HepG2 (cell line): ENCODE data around the gene ZBTB2. TPM values are rescaled to one million over a fixed set of nuclear protein-coding genes. Genes with fewer than 3 reads are reported as not detected.

ENCODE experiments used
- ETV5 ChIP-seq: IDR thresholded peaks from 2 replicates; pipeline ENCODE4 v1.6.1; 2018; ENCODE audit warnings: missing biosample characterization, missing genetic modification reagents, inconsistent platforms, borderline replicate concordance
- HOXA3 ChIP-seq: sonication (generic); formaldehyde crosslinking; IDR thresholded peaks from 2 replicates; pipeline ENCODE4 v1.5.0; 2020; ENCODE audit warnings: missing genetic modification reagents
- MEF2D ChIP-seq: sonication (generic); formaldehyde crosslinking; IDR thresholded peaks from 2 replicates; pipeline ENCODE4 v1.5.1; 2020; ENCODE audit warnings: mild to moderate bottlenecking, missing genetic modification reagents
- NFIB ChIP-seq: sonication (generic); formaldehyde crosslinking; IDR thresholded peaks from 2 replicates; pipeline ENCODE4 v1.9.0; 2021; ENCODE audit warnings: missing genetic modification reagents, mild to moderate bottlenecking, borderline replicate concordance
- PLRG1 ChIP-seq: fragments of 450-650 bp; conservative IDR thresholded peaks from 2 replicates; pipeline ENCODE4 v1.6.1; 2016
- RBM22 ChIP-seq: fragments of 200-400 bp; formaldehyde crosslinking; optimal IDR thresholded peaks from 2 replicates; pipeline ENCODE3; 2017; ENCODE audit warnings: mild to moderate bottlenecking, low read length, moderate library complexity
- SNAPC2 ChIP-seq: sonication (generic); formaldehyde crosslinking; IDR thresholded peaks from 2 replicates; pipeline ENCODE4 v1.8.1; 2022; ENCODE audit warnings: mild to moderate bottlenecking, missing genetic modification reagents
- ZNF326 ChIP-seq: sonication (generic); formaldehyde crosslinking; IDR thresholded peaks from 2 replicates; pipeline ENCODE4 v1.4.0; 2020; ENCODE audit warnings: missing genetic modification reagents, borderline replicate concordance
- ZNF484 ChIP-seq: sonication (generic); formaldehyde crosslinking; IDR thresholded peaks from 2 replicates; pipeline ENCODE4 v1.5.1; 2020; ENCODE audit warnings: mild to moderate bottlenecking, low read depth, missing genetic modification reagents, borderline replicate concordance
- ZNF788 ChIP-seq: sonication (generic); formaldehyde crosslinking; IDR thresholded peaks from 2 replicates; pipeline ENCODE4 v1.5.0; 2020; ENCODE audit warnings: mild to moderate bottlenecking, missing genetic modification reagents, borderline replicate concordance
- polyA plus RNA-seq, 8 experiments: library from polyadenylated mRNA; depleted of rRNA in 3 of 8; stranded (reverse) in 7 of 8; unstranded in 1 of 8; fragments of >200 nt; fragmentation: Illumina TruSeq in 4 of 8; extraction: Trizol in 4 of 8; gene quantifications; 2 replicates each; pipeline versions ENCODE4 v1.2.1 to v1.2.3, GENCODE V29; 2011 to 2016; ENCODE audit warnings: low read depth in 4 of 8, missing spikeins in 1 of 8, mixed read lengths in 1 of 8; ENCODE audit not compliant: insufficient read depth in 1 of 8
- total RNA-seq, 5 experiments: library from RNA; depleted of rRNA; stranded (reverse); fragments of >200 nt; fragmentation: Illumina TruSeq; extraction: Trizol; gene quantifications; 2 replicates each; pipeline ENCODE4 v1.2.3, GENCODE V29; 2016; ENCODE audit warnings: low read depth in 1 of 5
- TF ChIP-seq, protein P1 (sequence below): IDR thresholded peaks from 2 replicates; pipeline ENCODE4 v1.6.1; 2016; ENCODE audit warnings: mild to moderate bottlenecking
- TF ChIP-seq, protein P2 (sequence below): sonication (generic); formaldehyde crosslinking; IDR thresholded peaks from 2 replicates; pipeline ENCODE4 v1.4.0; 2020; ENCODE audit warnings: missing genetic modification reagents
- TF ChIP-seq, protein P3 (sequence below): sonication (generic); formaldehyde crosslinking; IDR thresholded peaks from 2 replicates; pipeline ENCODE4 v1.4.0; 2020; ENCODE audit warnings: missing genetic modification reagents
- TF ChIP-seq, protein P4 (sequence below): sonication (generic); formaldehyde crosslinking; IDR thresholded peaks from 2 replicates; pipeline ENCODE4 v1.8.1; 2023; ENCODE audit warnings: mild to moderate bottlenecking, missing genetic modification reagents, borderline replicate concordance
- TF ChIP-seq, protein P5 (sequence below): sonication (generic); formaldehyde crosslinking; IDR thresholded peaks from 2 replicates; pipeline ENCODE4 v1.5.0; 2020; ENCODE audit warnings: missing genetic modification reagents

The ZBTB2 gene
- total and polyA plus RNA-seq, 2 of the 13 experiments (the other 11 are each of a cell fraction or from before 2014, with no cell fraction given) = 15.4 to 22.8 TPM

DNA sequence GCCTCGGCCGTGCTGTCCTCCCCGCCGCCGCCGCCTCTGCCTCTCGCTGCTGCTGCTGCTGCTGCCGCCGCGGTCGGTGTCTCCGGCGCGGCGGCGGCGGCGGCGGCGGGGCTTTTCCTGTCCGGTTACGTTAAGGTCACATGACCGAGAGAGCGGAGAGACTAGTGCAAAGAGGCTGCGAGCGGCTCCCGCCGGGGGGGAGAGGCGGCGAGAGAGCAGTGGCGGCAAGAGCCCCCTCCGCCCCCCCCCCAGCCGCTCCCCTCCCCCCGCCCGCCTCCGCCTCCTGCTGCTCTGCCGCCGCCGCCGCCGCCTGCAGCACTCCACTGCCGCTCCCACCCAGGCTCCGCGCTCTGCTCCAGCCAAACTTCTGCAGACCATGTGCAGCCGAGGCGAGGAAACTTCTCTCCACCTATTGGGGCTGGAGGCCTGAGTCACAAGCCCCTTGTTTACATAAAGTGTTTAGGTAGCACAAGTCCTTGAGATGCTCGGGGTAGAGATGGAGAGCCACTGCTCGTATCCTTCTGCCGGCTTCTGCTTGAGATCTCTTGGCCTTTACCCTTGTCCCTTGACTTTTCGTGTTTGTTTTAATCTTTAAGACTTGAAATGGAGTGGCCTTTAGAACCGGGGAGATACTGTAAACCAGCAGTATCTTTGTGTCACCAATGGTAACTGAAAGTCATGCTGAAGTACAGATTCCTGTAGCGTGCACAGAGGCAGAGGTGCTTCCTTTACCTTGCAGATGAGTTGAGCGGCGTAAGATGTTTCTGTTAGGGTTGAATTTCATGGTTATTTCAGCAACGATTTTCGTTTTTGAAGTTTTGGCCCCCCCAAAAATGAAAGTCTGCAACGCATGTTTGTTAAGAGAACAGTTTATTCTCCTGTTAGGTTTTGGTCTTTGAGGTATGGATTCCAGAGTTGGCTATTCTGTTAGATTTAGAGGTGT, at the start of gene ZBTB2 (continued):
- TF ChIP-seq, protein P1, sequence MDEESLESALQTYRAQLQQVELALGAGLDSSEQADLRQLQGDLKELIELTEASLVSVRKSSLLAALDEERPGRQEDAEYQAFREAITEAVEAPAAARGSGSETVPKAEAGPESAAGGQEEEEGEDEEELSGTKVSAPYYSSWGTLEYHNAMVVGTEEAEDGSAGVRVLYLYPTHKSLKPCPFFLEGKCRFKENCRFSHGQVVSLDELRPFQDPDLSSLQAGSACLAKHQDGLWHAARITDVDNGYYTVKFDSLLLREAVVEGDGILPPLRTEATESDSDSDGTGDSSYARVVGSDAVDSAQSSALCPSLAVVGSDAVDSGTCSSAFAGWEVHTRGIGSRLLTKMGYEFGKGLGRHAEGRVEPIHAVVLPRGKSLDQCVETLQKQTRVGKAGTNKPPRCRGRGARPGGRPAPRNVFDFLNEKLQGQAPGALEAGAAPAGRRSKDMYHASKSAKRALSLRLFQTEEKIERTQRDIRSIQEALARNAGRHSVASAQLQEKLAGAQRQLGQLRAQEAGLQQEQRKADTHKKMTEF (CRISPR knock-in tag) = no peak
- TF ChIP-seq PLRG1 (no peak), ZNF788 (no peak), ZNF326 (CRISPR knock-in tag) (no peak), HOXA3 (0 out of 2 replicates have a peak, but pooled peaks have one; percentile 12), ETV5 (CRISPR knock-in tag) (peak; percentile 30; the same call in 1 of the 2 replicates), SNAPC2 (CRISPR knock-in tag) (peak; percentile 36; the same call in 1 of the 2 replicates), RBM22 (peak; percentile 89), NFIB (CRISPR knock-in tag) (no peak), MEF2D (CRISPR knock-in tag) (no peak), ZNF484 (no peak)
- TF ChIP-seq, protein P2, sequence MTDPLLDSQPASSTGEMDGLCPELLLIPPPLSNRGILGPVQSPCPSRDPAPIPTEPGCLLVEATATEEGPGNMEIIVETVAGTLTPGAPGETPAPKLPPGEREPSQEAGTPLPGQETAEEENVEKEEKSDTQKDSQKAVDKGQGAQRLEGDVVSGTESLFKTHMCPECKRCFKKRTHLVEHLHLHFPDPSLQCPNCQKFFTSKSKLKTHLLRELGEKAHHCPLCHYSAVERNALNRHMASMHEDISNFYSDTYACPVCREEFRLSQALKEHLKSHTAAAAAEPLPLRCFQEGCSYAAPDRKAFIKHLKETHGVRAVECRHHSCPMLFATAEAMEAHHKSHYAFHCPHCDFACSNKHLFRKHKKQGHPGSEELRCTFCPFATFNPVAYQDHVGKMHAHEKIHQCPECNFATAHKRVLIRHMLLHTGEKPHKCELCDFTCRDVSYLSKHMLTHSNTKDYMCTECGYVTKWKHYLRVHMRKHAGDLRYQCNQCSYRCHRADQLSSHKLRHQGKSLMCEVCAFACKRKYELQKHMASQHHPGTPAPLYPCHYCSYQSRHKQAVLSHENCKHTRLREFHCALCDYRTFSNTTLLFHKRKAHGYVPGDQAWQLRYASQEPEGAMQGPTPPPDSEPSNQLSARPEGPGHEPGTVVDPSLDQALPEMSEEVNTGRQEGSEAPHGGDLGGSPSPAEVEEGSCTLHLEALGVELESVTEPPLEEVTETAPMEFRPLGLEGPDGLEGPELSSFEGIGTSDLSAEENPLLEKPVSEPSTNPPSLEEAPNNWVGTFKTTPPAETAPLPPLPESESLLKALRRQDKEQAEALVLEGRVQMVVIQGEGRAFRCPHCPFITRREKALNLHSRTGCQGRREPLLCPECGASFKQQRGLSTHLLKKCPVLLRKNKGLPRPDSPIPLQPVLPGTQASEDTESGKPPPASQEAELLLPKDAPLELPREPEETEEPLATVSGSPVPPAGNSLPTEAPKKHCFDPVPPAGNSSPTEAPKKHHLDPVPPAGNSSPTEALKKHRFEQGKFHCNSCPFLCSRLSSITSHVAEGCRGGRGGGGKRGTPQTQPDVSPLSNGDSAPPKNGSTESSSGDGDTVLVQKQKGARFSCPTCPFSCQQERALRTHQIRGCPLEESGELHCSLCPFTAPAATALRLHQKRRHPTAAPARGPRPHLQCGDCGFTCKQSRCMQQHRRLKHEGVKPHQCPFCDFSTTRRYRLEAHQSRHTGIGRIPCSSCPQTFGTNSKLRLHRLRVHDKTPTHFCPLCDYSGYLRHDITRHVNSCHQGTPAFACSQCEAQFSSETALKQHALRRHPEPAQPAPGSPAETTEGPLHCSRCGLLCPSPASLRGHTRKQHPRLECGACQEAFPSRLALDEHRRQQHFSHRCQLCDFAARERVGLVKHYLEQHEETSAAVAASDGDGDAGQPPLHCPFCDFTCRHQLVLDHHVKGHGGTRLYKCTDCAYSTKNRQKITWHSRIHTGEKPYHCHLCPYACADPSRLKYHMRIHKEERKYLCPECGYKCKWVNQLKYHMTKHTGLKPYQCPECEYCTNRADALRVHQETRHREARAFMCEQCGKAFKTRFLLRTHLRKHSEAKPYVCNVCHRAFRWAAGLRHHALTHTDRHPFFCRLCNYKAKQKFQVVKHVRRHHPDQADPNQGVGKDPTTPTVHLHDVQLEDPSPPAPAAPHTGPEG (CRISPR knock-in tag) = no peak
- TF ChIP-seq, protein P3, sequence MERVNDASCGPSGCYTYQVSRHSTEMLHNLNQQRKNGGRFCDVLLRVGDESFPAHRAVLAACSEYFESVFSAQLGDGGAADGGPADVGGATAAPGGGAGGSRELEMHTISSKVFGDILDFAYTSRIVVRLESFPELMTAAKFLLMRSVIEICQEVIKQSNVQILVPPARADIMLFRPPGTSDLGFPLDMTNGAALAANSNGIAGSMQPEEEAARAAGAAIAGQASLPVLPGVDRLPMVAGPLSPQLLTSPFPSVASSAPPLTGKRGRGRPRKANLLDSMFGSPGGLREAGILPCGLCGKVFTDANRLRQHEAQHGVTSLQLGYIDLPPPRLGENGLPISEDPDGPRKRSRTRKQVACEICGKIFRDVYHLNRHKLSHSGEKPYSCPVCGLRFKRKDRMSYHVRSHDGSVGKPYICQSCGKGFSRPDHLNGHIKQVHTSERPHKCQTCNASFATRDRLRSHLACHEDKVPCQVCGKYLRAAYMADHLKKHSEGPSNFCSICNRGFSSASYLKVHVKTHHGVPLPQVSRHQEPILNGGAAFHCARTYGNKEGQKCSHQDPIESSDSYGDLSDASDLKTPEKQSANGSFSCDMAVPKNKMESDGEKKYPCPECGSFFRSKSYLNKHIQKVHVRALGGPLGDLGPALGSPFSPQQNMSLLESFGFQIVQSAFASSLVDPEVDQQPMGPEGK = peak; percentile 60; the same call in 1 of the 2 replicates
- TF ChIP-seq, protein P4, sequence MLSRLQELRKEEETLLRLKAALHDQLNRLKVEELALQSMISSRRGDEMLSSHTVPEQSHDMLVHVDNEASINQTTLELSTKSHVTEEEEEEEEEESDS (CRISPR knock-in tag) = no peak
- TF ChIP-seq, protein P5, sequence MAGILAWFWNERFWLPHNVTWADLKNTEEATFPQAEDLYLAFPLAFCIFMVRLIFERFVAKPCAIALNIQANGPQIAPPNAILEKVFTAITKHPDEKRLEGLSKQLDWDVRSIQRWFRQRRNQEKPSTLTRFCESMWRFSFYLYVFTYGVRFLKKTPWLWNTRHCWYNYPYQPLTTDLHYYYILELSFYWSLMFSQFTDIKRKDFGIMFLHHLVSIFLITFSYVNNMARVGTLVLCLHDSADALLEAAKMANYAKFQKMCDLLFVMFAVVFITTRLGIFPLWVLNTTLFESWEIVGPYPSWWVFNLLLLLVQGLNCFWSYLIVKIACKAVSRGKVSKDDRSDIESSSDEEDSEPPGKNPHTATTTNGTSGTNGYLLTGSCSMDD (CRISPR knock-in tag) = no peak
